NT2/D1 (cell line): Measurements from ENCODE around the gene WNT6.

Source experiments
- SUZ12 ChIP-seq: IDR thresholded peaks from 2 replicates; pipeline ENCODE4 v1.6.1; 2011; ENCODE audit not compliant: insufficient read length, insufficient read depth; ENCODE audit errors: extremely low read depth
- ZNF274 ChIP-seq: IDR thresholded peaks from 2 replicates; pipeline ENCODE4 v1.6.1; 2011; ENCODE audit warnings: mild to moderate bottlenecking, low read depth, low read length

GRCh38 chr2:218826791-218827190 lies 32.8 kb upstream of the WNT6 start:
- TF ChIP-seq SUZ12 (no peak), ZNF274 (no peak)
